Cardiac fibroblast (primary cell): ENCODE data around the gene HOXA1.

Source experiments
- DNase-seq, 2 donors: peaks; one replicate each; pipeline versions ENCODE4 v3.0.0 to v3.0.0-alpha.2; 2010; ENCODE audit warnings: low read depth in 2 of 2
- H3K4me3 ChIP-seq, 2 donors: replicated peaks in 1 of 2; 1 replicate in 1 of 2; 2 replicates in 1 of 2; pipeline ENCODE4 v1.5.1; 2011; ENCODE audit warnings: low read depth in 2 of 2, low read length in 2 of 2, mild to moderate bottlenecking in 2 of 2, moderate library complexity in 1 of 2
- TF ChIP-seq, protein P1 (sequence below): IDR thresholded peaks from one replicate; pipeline ENCODE4 v1.5.1; 2011; ENCODE audit warnings: low read depth, mild to moderate bottlenecking, low read length, inconsistent platforms

HOXA1 gene

DNA sequence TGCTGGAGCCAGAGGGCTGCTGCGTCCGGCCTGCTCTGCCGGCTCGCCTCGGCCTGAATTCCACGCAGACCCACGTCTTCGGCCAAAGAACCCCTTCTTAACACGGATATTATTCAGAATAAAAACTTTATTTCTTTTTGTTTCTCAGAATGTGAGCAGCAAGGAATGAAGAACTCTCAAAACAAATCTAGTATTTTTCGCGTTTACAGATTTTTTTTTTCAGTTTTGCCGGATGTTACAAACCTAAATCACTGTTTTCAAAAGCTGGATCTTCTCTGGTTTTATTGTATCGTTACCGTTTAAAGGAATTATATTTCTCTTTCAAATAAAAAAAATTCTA, 11.1 kb upstream of the HOXA1 start:
- H3K4me3 ChIP-seq: no peak overlapping the region
- TF ChIP-seq, protein P1, sequence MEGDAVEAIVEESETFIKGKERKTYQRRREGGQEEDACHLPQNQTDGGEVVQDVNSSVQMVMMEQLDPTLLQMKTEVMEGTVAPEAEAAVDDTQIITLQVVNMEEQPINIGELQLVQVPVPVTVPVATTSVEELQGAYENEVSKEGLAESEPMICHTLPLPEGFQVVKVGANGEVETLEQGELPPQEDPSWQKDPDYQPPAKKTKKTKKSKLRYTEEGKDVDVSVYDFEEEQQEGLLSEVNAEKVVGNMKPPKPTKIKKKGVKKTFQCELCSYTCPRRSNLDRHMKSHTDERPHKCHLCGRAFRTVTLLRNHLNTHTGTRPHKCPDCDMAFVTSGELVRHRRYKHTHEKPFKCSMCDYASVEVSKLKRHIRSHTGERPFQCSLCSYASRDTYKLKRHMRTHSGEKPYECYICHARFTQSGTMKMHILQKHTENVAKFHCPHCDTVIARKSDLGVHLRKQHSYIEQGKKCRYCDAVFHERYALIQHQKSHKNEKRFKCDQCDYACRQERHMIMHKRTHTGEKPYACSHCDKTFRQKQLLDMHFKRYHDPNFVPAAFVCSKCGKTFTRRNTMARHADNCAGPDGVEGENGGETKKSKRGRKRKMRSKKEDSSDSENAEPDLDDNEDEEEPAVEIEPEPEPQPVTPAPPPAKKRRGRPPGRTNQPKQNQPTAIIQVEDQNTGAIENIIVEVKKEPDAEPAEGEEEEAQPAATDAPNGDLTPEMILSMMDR: no peak
- DNase-seq: no peak

DNA sequence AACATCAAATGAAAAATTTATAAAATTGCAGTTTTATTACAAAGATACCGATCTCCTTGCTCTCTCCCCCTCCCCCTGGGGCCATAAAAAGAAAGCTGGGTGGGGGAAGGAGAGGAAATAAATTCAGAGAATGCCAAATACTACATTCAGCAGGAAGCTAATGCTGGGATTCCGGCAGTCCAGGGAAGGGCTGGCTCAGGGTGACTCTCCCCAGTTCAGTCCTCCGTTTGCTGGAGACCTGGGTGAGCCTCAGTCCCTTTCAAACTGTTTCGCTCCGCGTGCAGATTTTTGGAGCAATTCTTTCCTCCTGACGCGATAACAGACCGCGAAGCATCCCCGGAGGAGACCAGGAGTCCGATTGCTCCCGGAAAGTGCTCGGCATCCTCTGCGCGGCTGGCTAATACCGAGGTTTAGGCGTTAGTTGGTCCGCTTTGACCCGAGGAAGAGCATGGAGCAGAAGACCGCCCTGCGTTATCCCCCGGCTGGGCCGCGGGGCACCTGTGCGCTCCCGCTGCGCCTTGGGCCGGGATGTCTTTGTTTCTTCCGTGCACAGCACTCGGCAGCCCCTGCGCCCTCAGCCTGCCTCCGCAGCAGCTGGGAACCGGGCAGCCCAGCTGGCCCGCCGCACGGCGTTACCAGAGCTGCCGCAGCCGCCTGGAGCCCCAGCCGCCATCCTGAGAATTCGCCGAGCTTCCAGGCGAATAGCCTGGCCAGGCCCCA, 10.5 kb upstream of the HOXA1 start:
- no peak overlapping the region for H3K4me3 ChIP-seq
- no peak for DNase-seq
- TF ChIP-seq, protein P1: no peak

DNA sequence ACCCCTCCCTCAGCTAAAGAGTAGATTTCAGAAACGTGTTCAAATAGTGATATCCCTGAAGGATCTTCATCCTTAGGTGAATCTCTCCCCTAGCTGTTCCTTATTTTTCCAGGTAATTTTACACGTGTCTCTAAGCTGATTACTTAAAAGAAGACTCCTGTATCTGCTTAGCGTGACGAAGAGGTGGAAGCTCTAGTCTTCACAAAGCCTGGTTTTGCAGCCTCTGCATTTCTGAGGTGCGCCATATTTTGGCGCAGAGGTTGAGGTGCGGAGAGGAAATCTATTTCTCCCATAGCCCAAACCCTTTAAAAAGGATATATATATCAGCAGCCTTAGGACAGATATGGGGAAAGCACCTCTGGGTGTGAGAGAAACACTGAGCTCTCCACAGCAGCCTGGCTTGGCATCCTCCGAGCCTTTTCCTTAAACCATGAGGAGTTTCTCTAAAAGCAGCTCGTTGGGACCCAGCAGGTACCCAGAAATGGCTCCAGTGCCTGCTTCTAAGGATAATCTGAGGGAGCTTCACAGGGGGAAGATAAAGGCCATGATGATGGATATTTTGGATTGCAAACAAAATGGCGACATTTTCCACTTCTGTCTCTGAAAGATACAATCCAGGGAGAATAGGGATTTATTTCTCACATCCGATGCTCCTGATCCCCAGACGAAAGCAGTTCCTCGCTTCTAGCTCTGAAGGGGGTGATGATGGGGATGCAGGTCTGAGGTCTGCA, 9.7 kb upstream of the HOXA1 start:
- H3K4me3 ChIP-seq: no peak overlapping the region
- no peak for DNase-seq
- TF ChIP-seq, protein P1: no peak

DNA sequence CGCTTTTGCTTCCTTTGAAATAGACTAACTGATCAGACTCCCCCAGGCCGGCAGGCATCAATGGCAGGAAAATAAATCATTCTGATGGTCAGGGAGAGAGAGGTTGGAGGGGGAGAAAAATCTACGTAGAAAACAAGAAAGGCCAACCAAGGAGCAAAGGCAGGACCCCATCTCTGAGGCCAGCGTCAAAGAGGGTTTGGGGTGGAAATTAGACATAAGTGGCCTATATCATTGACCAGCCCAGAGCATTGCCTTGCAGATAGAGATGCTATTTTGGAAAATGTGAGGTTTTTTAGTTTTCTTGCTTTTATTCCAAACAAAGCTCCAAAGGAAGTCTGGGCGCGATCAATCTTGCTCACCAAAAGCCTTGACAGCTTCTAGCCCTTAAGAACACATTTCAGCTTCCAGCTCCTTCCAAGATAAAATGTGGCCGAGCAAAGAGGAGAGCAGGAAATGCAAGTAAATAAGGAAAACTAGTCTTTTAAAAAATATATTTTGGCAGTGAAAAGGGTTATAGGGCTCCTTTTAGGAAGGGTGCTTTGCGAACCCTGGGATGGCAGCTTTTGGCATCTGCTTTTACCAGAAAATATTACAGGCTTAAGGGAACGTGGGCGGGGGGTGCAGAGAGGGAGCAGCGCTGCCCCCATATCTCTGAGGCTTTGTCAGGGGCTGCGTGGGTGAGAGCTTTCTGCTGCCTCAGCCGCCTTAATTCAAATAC, 8.7 kb upstream of the HOXA1 start:
- no peak for DNase-seq
- TF ChIP-seq, protein P1: no peak
- H3K4me3 ChIP-seq: no peak overlapping the region

DNA sequence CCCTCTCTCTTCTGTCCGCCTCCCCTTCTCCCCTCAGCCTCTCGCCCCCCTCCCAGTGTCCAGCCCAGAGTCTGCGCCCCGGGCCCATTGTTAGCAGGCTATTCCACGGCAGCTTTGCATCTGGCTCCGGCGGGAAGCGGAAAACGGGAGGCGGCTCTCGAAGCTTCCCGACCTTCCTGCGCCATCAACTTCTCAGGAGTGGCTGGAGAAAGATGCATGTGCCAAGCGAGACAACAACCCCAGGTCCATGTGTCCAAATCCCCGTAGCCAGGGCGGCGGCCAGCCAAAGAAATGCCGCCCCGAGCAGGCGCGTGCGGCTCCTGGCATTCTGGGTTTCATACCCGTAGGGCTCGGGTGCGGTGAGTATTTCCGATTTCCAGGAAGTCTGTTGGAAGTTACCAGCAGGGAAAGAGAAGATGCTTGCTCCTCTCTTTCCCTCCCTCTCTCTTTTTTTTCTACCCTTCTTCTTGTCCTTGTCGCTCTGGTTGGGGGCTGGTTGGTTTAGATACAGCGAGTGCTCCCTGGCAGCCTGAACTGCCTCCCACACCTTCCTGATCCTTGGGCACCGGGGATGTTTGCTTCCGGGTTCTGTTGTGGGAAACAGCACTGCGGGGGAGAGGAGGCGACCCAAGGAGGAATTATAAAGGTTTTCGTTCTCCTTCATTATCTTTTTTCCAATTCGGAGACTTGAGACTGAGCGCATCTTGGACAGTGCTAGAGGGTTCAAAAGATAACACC, 7.9 kb upstream of the HOXA1 start:
- DNase-seq: no peak
- TF ChIP-seq, protein P1: no peak
- no peak overlapping the region for H3K4me3 ChIP-seq

DNA sequence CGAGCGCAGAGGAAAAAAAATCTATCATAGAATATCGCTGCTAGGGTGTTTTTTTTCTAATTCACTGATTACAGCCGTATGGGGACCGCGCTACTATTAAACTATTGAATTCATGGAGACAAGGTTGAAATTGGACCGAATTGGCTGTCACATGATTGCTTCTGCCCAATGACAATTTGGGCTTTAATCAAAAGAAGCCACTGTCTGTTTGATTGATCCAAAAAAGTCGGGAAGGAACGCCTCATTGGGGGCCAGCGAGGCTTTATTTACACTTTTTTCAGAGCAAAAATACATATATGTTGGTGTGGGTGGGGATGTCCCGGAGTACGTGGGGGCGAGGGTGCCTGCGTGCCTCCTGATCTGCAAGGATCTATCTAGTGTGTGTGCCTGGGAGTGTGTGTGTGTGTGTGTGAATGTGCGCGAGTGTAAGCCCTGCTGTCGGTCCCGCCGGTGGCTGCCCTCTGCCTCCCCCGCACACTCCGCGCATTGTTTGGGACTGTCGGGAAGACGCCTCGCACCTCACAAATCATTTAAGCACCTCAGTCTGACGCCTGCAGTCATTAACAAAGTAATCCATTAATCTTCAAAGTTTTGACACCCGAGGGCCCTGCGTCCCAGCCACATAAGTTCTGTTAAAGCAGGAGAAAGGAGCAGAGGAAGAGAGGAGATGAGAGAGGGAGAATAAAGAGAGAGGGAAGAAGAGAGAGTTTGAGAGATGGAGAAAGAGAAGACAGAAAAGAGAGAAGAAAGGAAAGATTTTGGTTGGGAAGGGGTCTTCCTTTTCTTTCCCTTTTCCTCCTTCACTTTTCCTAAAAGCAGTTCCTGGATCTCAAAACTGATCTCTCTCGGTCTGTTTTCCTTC, 7.0 kb upstream of the HOXA1 start, which contains the start of gene HOXA2:
Gene HOXA2 (minus strand): TSS at position 103 of the 862 bp plus-strand sequence. CDS start 183 bp downstream, outside the sequence.
- H3K4me3 ChIP-seq: no peak within 1 kb of the TSS
- TF ChIP-seq, protein P1: no peak
- DNase-seq: no peak
